GM23248 (cell line): ENCODE measurements around the gene TBC1D2B.

Experiments
- EZH2 ChIP-seq: fragments of 200-600 bp; sonication (generic); IDR thresholded peaks from 2 replicates; pipeline ENCODE4 v1.6.1; 2018; ENCODE audit warnings: antibody characterized with exemption, mild to moderate bottlenecking; ENCODE audit not compliant: insufficient read depth, poor library complexity, severe bottlenecking
- EZH2phosphoT487 ChIP-seq: fragments of 200-600 bp; sonication (generic); IDR thresholded peaks from 2 replicates; pipeline ENCODE4 v1.6.1; 2018; ENCODE audit warnings: antibody characterized with exemption, moderate library complexity, mild to moderate bottlenecking, low read depth; ENCODE audit not compliant: insufficient read depth

DNA sequence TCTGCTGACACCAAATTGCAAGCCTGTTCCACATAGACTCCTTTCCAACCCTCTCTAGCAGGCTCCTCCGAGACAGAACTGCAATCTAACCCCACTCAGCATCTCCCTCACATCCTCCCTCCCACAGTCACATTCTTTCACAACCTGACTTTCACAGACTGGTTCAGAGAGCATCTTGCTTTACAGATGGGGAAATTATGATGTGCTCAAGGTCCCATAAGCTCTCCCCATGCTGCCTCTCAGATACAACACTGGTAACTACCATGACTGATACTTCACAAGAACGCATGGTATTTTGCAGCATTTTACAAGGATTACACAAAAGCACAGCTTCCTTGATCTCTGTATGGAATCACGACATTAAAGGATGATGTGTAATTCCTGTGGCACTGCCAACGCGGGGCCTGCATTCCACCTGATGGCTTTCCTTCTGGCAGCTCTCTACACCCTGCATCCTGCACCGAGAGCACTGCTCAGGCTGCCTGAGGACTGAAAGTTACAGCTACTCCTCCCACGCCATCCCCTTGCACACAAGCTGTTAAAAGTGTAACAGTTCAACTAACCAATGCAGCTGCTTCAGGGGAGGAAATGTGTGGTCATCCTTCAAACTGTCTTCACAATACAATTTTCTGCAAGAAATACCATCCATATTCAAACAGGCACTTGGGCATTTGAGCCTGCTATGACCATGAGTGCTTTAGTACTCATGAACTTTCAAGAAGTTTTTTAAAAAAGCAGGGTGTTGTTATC lies 27.6 kb downstream of the TBC1D2B start:
- TF ChIP-seq EZH2 (no peak), EZH2phosphoT487 (no peak)
